Measurements from ENCODE around the gene GPR18. TPM values are rescaled to one million over a fixed set of nuclear protein-coding genes. Genes with fewer than 3 reads are reported as not detected.

Gene GPR18
- total RNA-seq, 1 experiment from 2014 or later, result not detected

- no peak for DNase-seq (ENCODE audit: low read depth, low spot score)
- no peak overlapping the region for H3K4me3 ChIP-seq (replicated peaks in 1 of 2; ENCODE audit: low read depth in 1 of 2, low read length in 2 of 2)
- ChIA-PET POLR2A (no interaction called here), RAD21 (ENCODE audit: low non-redundant PET in 1 of 2, low total read pairs in 2 of 2, uncharacterized antibody in 2 of 2, unreplicated experiment in 2 of 2) (no interaction called here), CTCF (no interaction called here)
- H3K4me1 ChIP-seq (ENCODE audit: control insufficient read depth in 1 of 2, insufficient read depth in 2 of 2, low read length in 2 of 2), result peaks cover 11% of the 10 kb centered on the region in 2 experiments; a peak in 3 of 4 replicates
- H3K4me2 ChIP-seq (ENCODE audit: low read length), result peak overlapping the region; percentile 5; the same call in 1 of the 2 replicates
- no peaks in the 10 kb centered on the region for H3K27me3 ChIP-seq (ENCODE audit: insufficient read depth, low read length)
- no peaks in the 10 kb centered on the region for H3K9me3 ChIP-seq (ENCODE audit: control insufficient read depth in 1 of 2, insufficient read depth in 1 of 2, low read depth in 1 of 2, low read length in 2 of 2)
- peaks cover 94% of the 10 kb centered on the region for H3K79me2 ChIP-seq (ENCODE audit: insufficient read depth, low read length)
- H2AFZ ChIP-seq (ENCODE audit: low read depth, low read length, poor library complexity, severe bottlenecking), result no peak overlapping the region
- H3K27ac ChIP-seq (ENCODE audit: low read depth, low read length), result peak overlapping the region; percentile 8
- ATAC-seq, result peak; percentile 49; the same call in 1 of the 2 replicates
- no peaks in the 10 kb centered on the region for H3K9me2 ChIP-seq (ENCODE audit: insufficient read depth)
- BruUV-seq (replicated peaks), result no TSS peak
- TF ChIP-seq EZH2 (IDR thresholded peaks at IDR 0.05), result no peak
- no peak for TF ChIP-seq EGR1 (IDR thresholded peaks at IDR 0.05; ENCODE audit: low read depth)
- no peak for TF ChIP-seq POLR2A (IDR thresholded peaks at IDR 0.05; ENCODE audit: borderline replicate concordance, extremely low read depth, insufficient read depth, insufficient read length)
- no peak for TF ChIP-seq FOSL1 (IDR thresholded peaks at IDR 0.05; ENCODE audit: low read depth)
- TF ChIP-seq EZH2phosphoT487 (IDR thresholded peaks at IDR 0.05; ENCODE audit: borderline replicate concordance), result no peak
- no peak for TF ChIP-seq ZNF274 (IDR thresholded peaks at IDR 0.05; ENCODE audit: low read depth, low read length)
- no peak for TF ChIP-seq POLR2AphosphoS5 (IDR thresholded peaks at IDR 0.05; ENCODE audit: low read depth, low read length)
- TF ChIP-seq CTCF (IDR thresholded peaks at IDR 0.05 in 2 of 3, conservative IDR thresholded peaks at IDR 0.05 in 1 of 3; ENCODE audit: borderline replicate concordance in 1 of 3, insufficient read depth in 1 of 3, low read depth in 2 of 3, low read length in 2 of 3), result no peak
- no peak for TF ChIP-seq RAD21 (IDR thresholded peaks at IDR 0.05; ENCODE audit: low read depth)
- no peak for TF ChIP-seq ATF3 (IDR thresholded peaks at IDR 0.05)
- no peaks in the 10 kb centered on the region for H3K36me3 ChIP-seq (ENCODE audit: control insufficient read depth in 1 of 2, insufficient read depth in 2 of 2, low read length in 2 of 2)
- peaks cover 8% of the 10 kb centered on the region; the same call in 1 of the 2 replicates for H4K20me1 ChIP-seq (ENCODE audit: insufficient read depth)
- intact Hi-C loops (cut with micrococcal nuclease), result no loop called here
- H3K9ac ChIP-seq (ENCODE audit: low read length), result no peak overlapping the region
Measured at GRCh38 chr13:99228737-99229691, 29.2 kb downstream of the GPR18 start.
